Measurements from ENCODE around the gene CACNA1C.

Gene CACNA1C

DNA sequence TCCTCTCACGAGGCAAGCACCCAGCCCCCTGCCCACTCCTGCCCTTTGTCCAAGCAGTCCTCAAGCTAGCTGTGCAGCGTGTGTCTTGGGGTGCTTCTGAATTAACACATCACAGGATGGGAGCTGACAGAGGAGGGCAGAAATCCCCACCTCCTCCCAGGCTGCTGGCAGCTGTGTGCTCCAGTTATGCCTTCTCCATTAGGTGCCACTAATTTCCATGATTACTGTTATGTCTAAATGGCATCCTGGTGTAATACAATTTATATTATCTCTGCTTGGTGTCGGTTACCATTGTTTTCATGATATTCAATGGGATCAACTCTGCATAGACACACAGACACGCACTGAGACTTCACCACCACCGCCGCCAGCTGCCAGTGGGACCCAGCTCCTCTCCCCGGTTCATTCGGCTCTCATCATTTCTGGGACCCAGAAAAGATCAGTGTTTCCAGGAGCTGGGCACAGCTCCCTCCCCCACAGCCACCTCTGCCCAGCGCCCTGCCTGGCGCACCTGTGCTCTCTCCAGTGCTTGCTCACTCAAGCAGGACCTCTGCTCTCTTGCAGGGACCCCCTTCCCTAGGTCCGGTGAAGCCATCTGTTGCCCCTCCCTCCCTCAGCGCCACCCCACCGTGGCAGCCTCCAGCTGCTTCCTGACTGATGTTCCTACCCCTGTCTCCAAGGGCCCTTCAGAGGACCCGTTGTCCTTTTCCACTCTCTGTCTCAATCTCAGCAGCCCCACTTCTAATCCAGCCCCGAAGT, 574.5 kb downstream of the CACNA1C start:
- no peak for DNase-seq (ENCODE audit: low read depth)

DNA sequence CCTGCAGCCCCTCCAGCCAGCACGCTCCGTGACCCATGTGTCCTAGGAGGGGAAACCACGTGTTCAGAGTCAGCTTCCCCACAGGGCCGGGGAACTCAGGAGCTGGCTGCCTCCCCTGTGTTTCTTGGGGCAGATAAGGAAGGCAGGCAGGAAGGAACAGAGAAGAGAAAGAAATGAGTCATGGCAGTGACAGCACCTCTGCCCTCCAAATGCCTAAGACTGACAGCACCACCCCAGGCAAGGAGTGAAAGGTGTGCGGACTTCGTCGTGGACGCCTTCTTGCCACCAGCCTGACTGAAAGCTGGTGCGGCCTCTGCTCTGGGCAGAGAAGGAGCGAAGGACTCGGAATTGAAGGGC, 575.0 kb downstream of the CACNA1C start:
- DNase-seq (ENCODE audit: low read depth): no peak

DNA sequence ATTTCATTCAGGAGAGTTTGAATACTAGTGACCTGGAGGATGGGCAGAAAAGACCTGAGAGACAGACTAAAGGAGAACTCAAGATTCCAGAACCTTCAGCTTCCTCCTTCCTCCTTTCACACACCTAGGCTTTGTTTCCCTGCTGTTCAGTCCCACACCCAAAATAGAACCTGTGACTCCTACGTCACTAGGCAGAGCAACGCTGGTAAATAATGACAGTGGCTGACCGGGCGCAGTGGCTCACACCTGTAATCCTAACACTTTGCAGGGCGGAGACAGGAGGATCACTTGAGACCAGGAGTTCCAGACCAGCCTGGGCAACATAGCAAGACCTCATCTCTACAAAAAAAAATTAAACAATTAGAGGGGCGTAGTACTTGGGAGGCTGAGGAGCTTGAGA, 575.6 kb downstream of the CACNA1C start:
- DNase-seq (ENCODE audit: low read depth): no peak

- DNase-seq (ENCODE audit: low read depth): no peak
Measured at GRCh38 chr12:2629051-2629450, 576.3 kb downstream of the CACNA1C start.

DNA sequence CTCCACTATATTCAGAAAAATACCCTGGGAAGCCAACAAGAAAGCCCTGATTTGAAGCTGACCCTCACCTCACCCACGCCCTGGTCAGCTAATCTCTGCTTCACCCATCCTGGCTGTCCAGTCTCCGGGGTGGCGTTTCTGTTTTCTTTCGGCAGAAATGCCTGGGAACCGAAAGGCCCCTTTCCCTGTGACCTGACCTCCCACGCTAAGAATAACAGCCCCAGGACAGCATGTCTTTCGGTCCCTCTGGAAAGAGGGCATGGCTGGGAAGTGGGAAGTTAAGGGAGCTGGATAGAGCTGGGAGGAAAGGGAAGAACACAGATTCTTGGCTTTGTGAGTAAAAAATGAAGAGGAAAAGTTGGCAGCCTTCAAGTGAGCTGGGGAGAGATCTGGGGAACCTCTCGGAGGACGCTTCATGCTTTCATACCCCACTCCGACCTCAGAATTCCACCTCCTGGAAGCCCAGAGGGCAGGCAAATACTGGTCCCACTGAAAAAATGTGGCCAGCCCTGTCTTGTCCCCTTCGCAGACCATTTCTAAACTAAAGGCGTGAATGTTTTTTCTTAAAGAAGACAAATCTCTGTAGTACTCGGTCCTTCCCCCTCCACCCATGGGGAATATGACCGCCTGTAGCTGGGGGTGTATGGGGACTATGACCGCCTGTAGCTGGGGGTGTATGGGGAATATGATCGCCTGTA, 579.0 kb downstream of the CACNA1C start:
- DNase-seq (ENCODE audit: low read depth): no peak

GRCh38 chr12:2633176-2633824, 580.5 kb downstream of the CACNA1C start:
- no peak for DNase-seq (ENCODE audit: low read depth)

- no peak for DNase-seq (ENCODE audit: low read depth)
Measured at GRCh38 chr12:2633825-2634200, 581.0 kb downstream of the CACNA1C start.

DNA sequence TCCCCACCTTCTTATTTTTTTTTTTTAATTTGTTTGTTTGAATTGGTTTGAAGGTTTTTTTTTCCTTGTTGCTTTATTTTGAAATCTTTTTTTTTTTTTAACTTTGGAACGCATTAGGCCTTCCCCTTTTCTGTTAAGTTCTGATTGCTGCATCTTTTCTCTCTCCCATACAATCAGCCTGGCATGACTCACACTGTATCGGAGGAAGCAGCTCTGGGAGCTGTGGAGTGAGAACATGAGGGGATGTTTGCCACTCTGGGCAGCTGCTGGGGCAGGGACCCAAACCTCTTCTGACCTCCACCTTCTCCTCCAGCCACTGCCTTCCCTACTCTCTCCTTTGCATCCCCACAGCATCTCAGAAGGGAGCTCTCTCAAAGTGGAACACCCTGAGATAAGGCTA, 581.7 kb downstream of the CACNA1C start:
- DNase-seq (ENCODE audit: low read depth): no peak

DNA sequence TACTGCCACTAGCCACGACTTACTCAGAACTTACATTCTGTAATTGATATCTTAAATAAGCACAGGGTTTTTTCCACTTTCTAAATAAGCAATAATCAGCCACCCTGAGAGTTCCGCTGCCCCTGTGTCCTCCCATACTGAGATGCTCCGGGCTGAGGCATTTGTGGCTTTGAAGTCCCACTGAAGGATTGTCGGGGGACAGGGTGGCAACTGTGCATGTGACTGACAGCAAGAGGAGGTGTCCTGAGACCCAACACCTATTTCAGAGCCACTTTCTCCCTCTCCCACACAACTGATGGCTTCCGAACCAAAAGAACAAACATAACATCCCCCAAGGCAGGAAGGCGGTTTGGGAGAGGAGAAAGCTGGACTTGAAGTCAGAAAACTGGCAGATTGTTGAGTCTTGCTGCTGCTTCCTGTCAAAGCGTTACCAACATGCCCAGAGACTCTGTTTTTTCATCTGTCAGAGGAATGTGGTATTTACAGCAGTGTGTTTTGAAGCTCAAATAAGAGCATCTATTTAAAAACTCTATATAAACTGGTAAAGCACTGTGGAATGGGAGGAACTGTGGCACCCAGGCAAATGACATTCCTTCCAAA, 584.1 kb downstream of the CACNA1C start:
- DNase-seq (ENCODE audit: low read depth): no peak

- no peak for DNase-seq (ENCODE audit: low read depth)
Measured at GRCh38 chr12:2637371-2637770, 584.6 kb downstream of the CACNA1C start.

GRCh38 chr12:2638273-2639019, 585.7 kb downstream of the CACNA1C start:
- no peak for DNase-seq (ENCODE audit: low read depth)

GRCh38 chr12:2639020-2639298, 586.2 kb downstream of the CACNA1C start:
- no peak for DNase-seq (ENCODE audit: low read depth)

GRCh38 chr12:2640281-2640680, 587.5 kb downstream of the CACNA1C start:
- DNase-seq (ENCODE audit: low read depth): no peak

- DNase-seq (ENCODE audit: low read depth): no peak
Measured at GRCh38 chr12:2640709-2641108, 587.9 kb downstream of the CACNA1C start.

DNA sequence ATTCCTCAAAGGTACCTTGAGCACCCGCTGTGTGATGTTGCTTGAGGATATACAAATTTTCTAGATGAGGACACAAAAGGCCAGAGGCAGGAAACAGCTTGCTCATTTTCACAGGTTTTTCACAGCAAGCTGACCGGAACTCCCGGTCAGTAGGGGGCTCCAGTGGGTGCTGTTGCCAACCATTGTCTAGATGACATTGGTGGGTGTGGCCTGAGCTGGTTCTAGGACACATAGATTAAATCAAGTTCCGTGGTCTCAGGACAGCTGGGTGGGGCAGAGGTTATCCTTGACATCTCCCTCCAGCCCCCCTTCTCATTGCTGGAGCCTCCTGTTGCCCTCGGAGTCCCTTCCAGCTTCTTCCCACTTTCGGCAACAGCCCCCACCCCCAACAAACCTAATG, 588.4 kb downstream of the CACNA1C start:
- DNase-seq (ENCODE audit: low read depth): no peak

GRCh38 chr12:2641761-2642160, 589.0 kb downstream of the CACNA1C start:
- DNase-seq (ENCODE audit: low read depth): no peak

DNA sequence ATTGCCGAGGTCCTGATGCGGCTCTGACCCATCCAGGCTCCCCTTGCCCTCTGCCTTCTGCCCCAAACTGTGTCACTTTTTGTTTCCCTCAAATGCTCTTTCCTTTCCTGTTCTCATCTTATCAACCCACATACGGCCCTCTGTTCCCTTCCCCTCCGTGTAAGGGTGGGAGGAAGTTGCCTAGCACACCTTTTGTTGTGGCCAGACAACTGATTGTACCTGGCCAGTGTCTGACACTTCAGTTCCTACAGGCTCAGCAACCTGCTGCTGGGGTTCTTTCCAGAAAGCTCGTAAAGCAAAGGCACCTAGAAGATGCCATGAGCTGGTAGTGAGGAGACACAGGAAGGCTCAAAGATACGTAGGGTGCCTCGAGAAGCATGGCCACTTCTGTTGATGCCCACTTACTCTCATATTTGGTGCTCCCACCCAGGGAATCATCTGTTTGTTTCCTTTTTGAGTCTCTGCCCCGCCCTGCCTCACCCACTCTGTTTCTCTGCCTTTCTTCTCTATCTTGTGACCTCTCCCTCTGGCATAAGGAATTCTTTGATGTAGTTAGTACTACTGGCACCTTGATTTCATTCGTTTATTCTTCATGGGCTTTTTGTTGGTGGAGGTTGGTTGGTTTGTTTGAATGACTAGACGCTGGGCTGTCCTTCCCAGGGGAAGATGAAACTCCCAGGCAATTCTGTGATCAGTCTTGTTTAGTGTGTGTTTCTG, 589.5 kb downstream of the CACNA1C start:
- DNase-seq (ENCODE audit: low read depth): no peak

GRCh38 chr12:2642896-2643425, 590.2 kb downstream of the CACNA1C start:
- DNase-seq (ENCODE audit: low read depth): no peak

- DNase-seq (ENCODE audit: low read depth): no peak
Measured at GRCh38 chr12:2643576-2644135, 590.9 kb downstream of the CACNA1C start.

GRCh38 chr12:2644683-2645405, 592.1 kb downstream of the CACNA1C start:
- no peak for DNase-seq (ENCODE audit: low read depth)

DNA sequence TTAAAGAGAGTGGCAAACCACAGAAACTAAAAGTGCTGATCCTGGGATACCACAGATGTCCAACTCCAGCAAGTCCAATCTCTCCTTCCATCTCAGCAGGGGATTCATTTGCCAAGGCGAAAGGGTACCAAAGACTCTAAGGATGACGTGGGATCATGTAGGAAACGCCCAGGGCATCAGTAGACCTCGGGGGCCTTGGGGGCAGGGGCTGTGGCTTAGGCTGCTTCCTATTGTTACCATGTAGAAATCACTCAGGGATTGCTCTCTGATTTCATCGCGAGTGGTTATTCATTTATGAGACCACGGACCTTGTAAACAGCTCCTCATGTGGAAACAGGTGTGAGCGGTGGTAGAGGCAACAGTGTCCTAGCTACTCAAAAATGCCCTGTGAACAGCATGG, 592.7 kb downstream of the CACNA1C start:
- DNase-seq (ENCODE audit: low read depth): no peak

Data from stimulated activated CD8-positive, alpha-beta memory T cell treated with anti-CD3 and anti-CD28 coated beads, Interleukin-12 subunit alpha, Interleukin-12 subunit beta, amount 100 ng/mL, for 1 hour (primary cell).